Neural progenitor cell (in vitro differentiated cells): ENCODE results near the gene HSPG2. TPM values are rescaled to one million over a fixed set of nuclear protein-coding genes. Genes with fewer than 3 reads are reported as not detected.

ENCODE experiments used
- DNase-seq: peaks from one replicate; pipeline ENCODE4 v3.0.0-alpha.2; 2016; ENCODE audit warnings: low spot score
- H2AFZ ChIP-seq: fragments of 200-600 bp; sonication (generic); replicated peaks from 2 replicates; pipeline ENCODE4 v1.6.1; 2016; ENCODE audit warnings: antibody characterized with exemption
- H3F3A ChIP-seq: fragments of 200-600 bp; sonication (generic); 2 replicates; pipeline ENCODE4 v1.6.1; 2016; ENCODE audit warnings: antibody characterized with exemption, low read depth
- H3K27ac ChIP-seq: fragments of 200-600 bp; sonication (generic); 2 replicates; pipeline ENCODE4 v1.5.1; 2016; ENCODE audit warnings: mild to moderate bottlenecking
- H3K27me3 ChIP-seq: fragments of 200-600 bp; sonication (generic); 2 replicates; pipeline ENCODE4 v1.6.1; 2016; ENCODE audit warnings: mild to moderate bottlenecking, moderate library complexity
- H3K36me3 ChIP-seq: fragments of 200-600 bp; sonication (generic); 2 replicates; pipeline ENCODE4 v1.5.1; 2016
- H3K4me1 ChIP-seq: fragments of 200-600 bp; sonication (generic); 2 replicates; pipeline ENCODE4 v1.6.1; 2016; ENCODE audit warnings: mixed run types
- H3K4me2 ChIP-seq: fragments of 200-600 bp; sonication (generic); 2 replicates; pipeline ENCODE4 v1.6.1; 2016
- H3K4me3 ChIP-seq: fragments of 200-600 bp; sonication (generic); 2 replicates; pipeline ENCODE4 v1.5.1; 2016
- H3K79me2 ChIP-seq: fragments of 200-600 bp; sonication (generic); 2 replicates; pipeline ENCODE4 v1.6.1; 2016; ENCODE audit warnings: low read depth
- H3K9ac ChIP-seq: fragments of 200-600 bp; sonication (generic); 2 replicates; pipeline ENCODE4 v1.6.1; 2016
- H3K9me3 ChIP-seq: fragments of 200-600 bp; sonication (generic); 2 replicates; pipeline ENCODE4 v1.5.1; 2016; ENCODE audit warnings: low read depth
- H4K20me1 ChIP-seq: fragments of 200-600 bp; sonication (generic); 2 replicates; pipeline ENCODE4 v1.6.1; 2016; ENCODE audit warnings: low read depth
- H3K27ac Mint-ChIP-seq: 3 replicates; pipeline ENCODE4 v1.8.0; 2021; ENCODE audit warnings: mixed read lengths
- H3K27me3 Mint-ChIP-seq: 2 replicates; pipeline ENCODE4 v1.8.0; 2022; ENCODE audit warnings: low read depth, mild to moderate bottlenecking, inconsistent platforms, moderate library complexity, mixed read lengths; ENCODE audit not compliant: insufficient read depth
- H3K36me3 Mint-ChIP-seq: 3 replicates; pipeline ENCODE4 v1.8.0; 2021; ENCODE audit warnings: mixed read lengths
- H3K4me1 Mint-ChIP-seq: 3 replicates; pipeline ENCODE4 v1.8.0; 2021; ENCODE audit warnings: mixed read lengths
- H3K4me3 Mint-ChIP-seq: 3 replicates; pipeline ENCODE4 v1.8.0; 2021; ENCODE audit warnings: mild to moderate bottlenecking, moderate library complexity, mixed read lengths
- H3K9me3 Mint-ChIP-seq: 3 replicates; pipeline ENCODE4 v1.8.0; 2020; ENCODE audit warnings: mixed read lengths
- CTCF ChIP-seq: fragments of 200-600 bp; sonication (generic); IDR thresholded peaks from 2 replicates; pipeline ENCODE4 v1.5.1; 2017; ENCODE audit warnings: antibody characterized with exemption, mild to moderate bottlenecking
- EZH2 ChIP-seq: fragments of 200-600 bp; sonication (generic); IDR thresholded peaks from 2 replicates; pipeline ENCODE4 v1.6.1; 2017; ENCODE audit warnings: antibody characterized with exemption, mild to moderate bottlenecking, moderate library complexity
- EZH2phosphoT487 ChIP-seq: fragments of 200-600 bp; sonication (generic); IDR thresholded peaks from 2 replicates; pipeline ENCODE4 v1.6.1; 2017; ENCODE audit warnings: antibody characterized with exemption
- total RNA-seq: library from RNA; depleted of rRNA; stranded (reverse); fragments of >200 nt; gene quantifications from 2 replicates; pipeline ENCODE4 v1.2.3, GENCODE V29; 2015; ENCODE audit warnings: low replicate concordance

Gene HSPG2
- total RNA-seq, 1 donor from 2014 or later = 6.9 TPM

- DNase-seq = peak; percentile 77
- Mint-ChIP-seq H3K27me3 (peaks cover 3% of the 10 kb centered on the region), H3K4me1 (peaks cover 15% of the 10 kb centered on the region), H3K27ac (no peak overlapping the region), H3K36me3 (no peaks in the 10 kb centered on the region), H3K4me3 (no peak overlapping the region), H3K9me3 (no peaks in the 10 kb centered on the region)
- H3K4me1 ChIP-seq = no peaks in the 10 kb centered on the region
- H3K9ac ChIP-seq = no peak overlapping the region
- H2AFZ ChIP-seq = peak overlapping the region; percentile 92
- H3K4me2 ChIP-seq = no peak overlapping the region
- H3K4me3 ChIP-seq = no peak overlapping the region
- H3K27ac ChIP-seq = no peak overlapping the region
- H3K9me3 ChIP-seq = no peaks in the 10 kb centered on the region
- H3K27me3 ChIP-seq = no peaks in the 10 kb centered on the region
- H3K36me3 ChIP-seq = no peaks in the 10 kb centered on the region
- no peaks in the 10 kb centered on the region for H3K79me2 ChIP-seq
- H4K20me1 ChIP-seq = no peaks in the 10 kb centered on the region
- TF ChIP-seq EZH2phosphoT487 (no peak), CTCF (peak; percentile 91)
- no peaks in the 10 kb centered on the region for H3F3A ChIP-seq
Measured at GRCh38 chr1:21963477-21964217, 26.5 kb upstream of the HSPG2 start.

GRCh38 chr1:21961799-21962198 is 24.7 kb upstream of the HSPG2 start:
- Histone ChIP-seq H3K4me2 (no peak overlapping the region), H3K79me2 (no peaks in the 10 kb centered on the region), H3K9ac (no peak overlapping the region), H3K9me3 (no peaks in the 10 kb centered on the region), H2AFZ (no peak overlapping the region), H3K27ac (no peak overlapping the region), H4K20me1 (no peaks in the 10 kb centered on the region), H3F3A (no peaks in the 10 kb centered on the region), H3K4me3 (no peak overlapping the region), H3K36me3 (no peaks in the 10 kb centered on the region), H3K4me1 (no peaks in the 10 kb centered on the region), H3K27me3 (no peaks in the 10 kb centered on the region)
- H3K4me3 Mint-ChIP-seq = no peak overlapping the region
- no peak for DNase-seq
- peaks cover 1% of the 10 kb centered on the region for H3K27me3 Mint-ChIP-seq
- no peaks in the 10 kb centered on the region for H3K9me3 Mint-ChIP-seq
- no peaks in the 10 kb centered on the region for H3K36me3 Mint-ChIP-seq
- TF ChIP-seq EZH2phosphoT487 (no peak), EZH2 (no peak), CTCF (no peak)
- H3K27ac Mint-ChIP-seq = no peak overlapping the region
- peaks cover 28% of the 10 kb centered on the region for H3K4me1 Mint-ChIP-seq

- H3K4me3 Mint-ChIP-seq = no peak overlapping the region
- no peaks in the 10 kb centered on the region for H3K36me3 Mint-ChIP-seq
- no peak for DNase-seq
- no peak overlapping the region for H3K4me3 ChIP-seq
- no peaks in the 10 kb centered on the region for H4K20me1 ChIP-seq
- H3F3A ChIP-seq = no peaks in the 10 kb centered on the region
- H3K9me3 ChIP-seq = no peaks in the 10 kb centered on the region
- H3K36me3 ChIP-seq = no peaks in the 10 kb centered on the region
- H3K27me3 ChIP-seq = no peaks in the 10 kb centered on the region
- no peaks in the 10 kb centered on the region for H3K9me3 Mint-ChIP-seq
- no peaks in the 10 kb centered on the region for H3K4me1 ChIP-seq
- H3K27ac ChIP-seq = no peak overlapping the region
- H3K27me3 Mint-ChIP-seq = no peaks in the 10 kb centered on the region
- no peaks in the 10 kb centered on the region for H3K79me2 ChIP-seq
- TF ChIP-seq CTCF (no peak), EZH2phosphoT487 (no peak), EZH2 (no peak)
- no peak overlapping the region for H2AFZ ChIP-seq
- no peak overlapping the region for H3K9ac ChIP-seq
- no peak overlapping the region for H3K4me2 ChIP-seq
- no peak overlapping the region for H3K27ac Mint-ChIP-seq
- peaks cover 32% of the 10 kb centered on the region for H3K4me1 Mint-ChIP-seq
Measured at GRCh38 chr1:21961337-21961736, 24.2 kb upstream of the HSPG2 start.
